HG03460 (cell line): Measurements from ENCODE around the gene MEGF11.
"Not testable (repeated sequence)": the region's sequence is repeated elsewhere in the genome, so short reads cannot be mapped to it uniquely, and the experiment has no call there.

Experiments
- ATAC-seq: cut with Tn5 transposase; IDR thresholded peaks from one replicate; pipeline ENCODE4 v1.9.1; 2021; ENCODE audit not compliant: unreplicated experiment

MEGF11 gene

GRCh38 chr15:65907661-65908060 is 345.9 kb downstream of the MEGF11 start:
- ATAC-seq: no peak

GRCh38 chr15:65906396-65906795 is 347.2 kb downstream of the MEGF11 start:
- no peak for ATAC-seq

- ATAC-seq: no peak
Observed at GRCh38 chr15:65904301-65904700, 349.2 kb downstream of the MEGF11 start.

GRCh38 chr15:65903296-65904073 is 350.1 kb downstream of the MEGF11 start:
- no peak for ATAC-seq

GRCh38 chr15:65902373-65902772 is 351.2 kb downstream of the MEGF11 start:
- peak; percentile 89 for ATAC-seq

- no peak for ATAC-seq
Observed at GRCh38 chr15:65901836-65902235, 351.7 kb downstream of the MEGF11 start.

- no peak for ATAC-seq
Observed at GRCh38 chr15:65901336-65901735, 352.2 kb downstream of the MEGF11 start.

GRCh38 chr15:65900488-65900887 is 353.1 kb downstream of the MEGF11 start:
- no peak for ATAC-seq

GRCh38 chr15:65896236-65896635 is 357.3 kb downstream of the MEGF11 start:
- no peak for ATAC-seq

GRCh38 chr15:65893060-65893459 is 360.5 kb downstream of the MEGF11 start:
- ATAC-seq: no peak

GRCh38 chr15:65888981-65889380 is 364.6 kb downstream of the MEGF11 start:
- ATAC-seq: no peak

GRCh38 chr15:65887565-65887964 is 366.0 kb downstream of the MEGF11 start:
- no peak for ATAC-seq

- ATAC-seq: no peak
Observed at GRCh38 chr15:65885668-65886218, 367.8 kb downstream of the MEGF11 start.

- no peak for ATAC-seq
Observed at GRCh38 chr15:65884511-65884910, 369.0 kb downstream of the MEGF11 start.

GRCh38 chr15:65883571-65883970 is 370.0 kb downstream of the MEGF11 start:
- ATAC-seq: no peak

- no peak for ATAC-seq
Observed at GRCh38 chr15:65881766-65882434, 371.6 kb downstream of the MEGF11 start.

- ATAC-seq: no peak
Observed at GRCh38 chr15:65877749-65878148, 375.8 kb downstream of the MEGF11 start.

GRCh38 chr15:65875458-65875857 is 378.1 kb downstream of the MEGF11 start:
- no peak for ATAC-seq

- ATAC-seq: no peak
Observed at GRCh38 chr15:65873256-65873655, 380.3 kb downstream of the MEGF11 start.

GRCh38 chr15:65872596-65872995 is 381.0 kb downstream of the MEGF11 start:
- ATAC-seq: not testable (repeated sequence)

GRCh38 chr15:65871886-65872285 is 381.7 kb downstream of the MEGF11 start:
- not testable (repeated sequence) for ATAC-seq

- no peak for ATAC-seq
Observed at GRCh38 chr15:65870889-65871533, 382.5 kb downstream of the MEGF11 start.
